ENCODE results near the gene SNED1. TPM values are rescaled to one million over a fixed set of nuclear protein-coding genes. Genes with fewer than 3 reads are reported as not detected.
A peak's percentile ranks its signal among the peaks of the same experiment; 100 is the strongest.

Gene SNED1
- total RNA-seq, 1 experiment from 2014 or later, result 3.2 TPM

- TF ChIP-seq ZBTB43 (CRISPR knock-in tag; IDR thresholded peaks at IDR 0.05) (peak; percentile 75; the same call in 1 of the 2 replicates), TEAD4 (CRISPR knock-in tag; IDR thresholded peaks at IDR 0.05) (no peak), ZNF512 (CRISPR knock-in tag; IDR thresholded peaks at IDR 0.05; ENCODE audit: borderline replicate concordance) (no peak), STAT6 (CRISPR knock-in tag; conservative IDR thresholded peaks at IDR 0.05; ENCODE audit: low read depth) (no peak), ZNF532 (CRISPR knock-in tag; IDR thresholded peaks at IDR 0.05; ENCODE audit: borderline replicate concordance) (no peak), MYBL2 (CRISPR knock-in tag; IDR thresholded peaks at IDR 0.05) (peak; percentile 57; the same call in 1 of the 2 replicates), ZNF121 (CRISPR knock-in tag; IDR thresholded peaks at IDR 0.05) (no peak), HMGXB4 (CRISPR knock-in tag; IDR thresholded peaks at IDR 0.05) (no peak), KAT7 (CRISPR knock-in tag; IDR thresholded peaks at IDR 0.05; ENCODE audit: borderline replicate concordance) (no peak), FOXP1 (CRISPR knock-in tag; IDR thresholded peaks at IDR 0.05; ENCODE audit: borderline replicate concordance) (peak; percentile 68; the same call in 1 of the 2 replicates), NFATC4 (CRISPR knock-in tag; IDR thresholded peaks at IDR 0.05) (no peak), CREB1 (CRISPR knock-in tag; IDR thresholded peaks at IDR 0.05) (no peak), PRRX2 (CRISPR knock-in tag; IDR thresholded peaks at IDR 0.05) (no peak), IRF2 (CRISPR knock-in tag; IDR thresholded peaks at IDR 0.05; ENCODE audit: borderline replicate concordance, low read depth) (no peak), CTCF (IDR thresholded peaks at IDR 0.05) (no peak), SP1 (CRISPR knock-in tag; conservative IDR thresholded peaks at IDR 0.05) (peak; percentile 43; the same call in 1 of the 2 replicates), ZNF671 (CRISPR knock-in tag; IDR thresholded peaks at IDR 0.05) (no peak), SOX15 (CRISPR knock-in tag; IDR thresholded peaks at IDR 0.05) (no peak), NR1H2 (CRISPR knock-in tag; IDR thresholded peaks at IDR 0.05) (no peak), ZMAT4 (CRISPR knock-in tag; IDR thresholded peaks at IDR 0.05) (no peak), SMAD4 (CRISPR knock-in tag; IDR thresholded peaks at IDR 0.05) (no peak), ETV6 (CRISPR knock-in tag; IDR thresholded peaks at IDR 0.05) (no peak), FOXK1 (CRISPR knock-in tag; IDR thresholded peaks at IDR 0.05) (peak; percentile 50; the same call in 1 of the 2 replicates)
Measured at GRCh38 chr2:241036397-241036963, 38.1 kb downstream of the SNED1 start (continued).
